Stimulated activated CD8-positive, alpha-beta memory T cell treated with anti-CD3 and anti-CD28 coated beads, Interleukin-7, amount 100 ng/mL, for 48 hours (primary cell): Measurements from ENCODE around the gene LRP1B.
"Not testable (repeated sequence)": the region's sequence is repeated elsewhere in the genome, so short reads cannot be mapped to it uniquely, and the experiment has no call there.

Experiments used
- DNase-seq, 2 donors: peaks; one replicate each; pipeline ENCODE4 v3.0.0-alpha.2; 2020; ENCODE audit warnings: low read depth in 1 of 2; ENCODE audit errors: extremely low read depth in 1 of 2

LRP1B gene

GRCh38 chr2:140658760-140659692, 1471.8 kb downstream of the LRP1B start:
- no peak for DNase-seq

- no peak for DNase-seq
Observed at GRCh38 chr2:140657657-140658056, 1473.2 kb downstream of the LRP1B start.

- DNase-seq, result no peak
Observed at GRCh38 chr2:140654565-140654964, 1476.3 kb downstream of the LRP1B start.

- DNase-seq, result no peak
Observed at GRCh38 chr2:140650825-140651224, 1480.0 kb downstream of the LRP1B start.

- not testable (repeated sequence) for DNase-seq
Observed at GRCh38 chr2:140650134-140650533, 1480.7 kb downstream of the LRP1B start.

GRCh38 chr2:140648393-140648792, 1482.4 kb downstream of the LRP1B start:
- no peak for DNase-seq

GRCh38 chr2:140643761-140644187, 1487.0 kb downstream of the LRP1B start:
- no peak for DNase-seq

- DNase-seq, result no peak
Observed at GRCh38 chr2:140641163-140641562, 1489.7 kb downstream of the LRP1B start.

- no peak for DNase-seq
Observed at GRCh38 chr2:140639628-140640027, 1491.2 kb downstream of the LRP1B start.

GRCh38 chr2:140630557-140630956, 1500.3 kb downstream of the LRP1B start:
- DNase-seq, result no peak

GRCh38 chr2:140627885-140628284, 1502.9 kb downstream of the LRP1B start:
- no peak for DNase-seq

GRCh38 chr2:140627136-140627535, 1503.7 kb downstream of the LRP1B start:
- DNase-seq, result no peak

- no peak for DNase-seq
Observed at GRCh38 chr2:140624200-140624599, 1506.6 kb downstream of the LRP1B start.

GRCh38 chr2:140621583-140622362, 1509.0 kb downstream of the LRP1B start:
- DNase-seq, result no peak

GRCh38 chr2:140604788-140605187, 1526.0 kb downstream of the LRP1B start:
- no peak for DNase-seq

GRCh38 chr2:140604096-140604495, 1526.7 kb downstream of the LRP1B start:
- no peak for DNase-seq

GRCh38 chr2:140603416-140603815, 1527.4 kb downstream of the LRP1B start:
- no peak for DNase-seq

GRCh38 chr2:140601801-140602200, 1529.0 kb downstream of the LRP1B start:
- DNase-seq, result no peak

GRCh38 chr2:140601342-140601741, 1529.5 kb downstream of the LRP1B start:
- no peak for DNase-seq

GRCh38 chr2:140600116-140600515, 1530.7 kb downstream of the LRP1B start:
- DNase-seq, result no peak

GRCh38 chr2:140597836-140598235, 1533.0 kb downstream of the LRP1B start:
- DNase-seq, result no peak

GRCh38 chr2:140597205-140597604, 1533.6 kb downstream of the LRP1B start:
- no peak for DNase-seq
